Astrocyte (in vitro differentiated cells and primary cell): Measurements from ENCODE around the gene PNLIP. TPM values are rescaled to one million over a fixed set of nuclear protein-coding genes. Genes with fewer than 3 reads are reported as not detected.
A peak's percentile ranks its signal among the peaks of the same experiment; 100 is the strongest.

Experiments
- DNase-seq: peaks from one replicate; pipeline ENCODE4 v3.0.0-alpha.2; 2010; ENCODE audit warnings: low read depth
- FAIRE-seq: peaks from 2 replicates; lab custom pipeline; 2011; peaks lifted over from hg19 to GRCh38; lab: Jason Lieb, UNC
- H2AFZ ChIP-seq: 2 replicates; pipeline ENCODE4 v1.6.0; 2012; ENCODE audit warnings: low read depth, low read length, inconsistent platforms
- H3K27ac ChIP-seq: 2 replicates; pipeline ENCODE4 v1.5.1; 2011; ENCODE audit warnings: low read depth, low read length, inconsistent platforms
- H3K27me3 ChIP-seq: 2 replicates; pipeline ENCODE4 v1.6.0; 2011; ENCODE audit warnings: low read length, inconsistent platforms; ENCODE audit not compliant: insufficient read depth
- H3K36me3 ChIP-seq: 2 replicates; pipeline ENCODE4 v1.5.1; 2011; ENCODE audit warnings: low read length, inconsistent platforms; ENCODE audit not compliant: insufficient read depth
- H3K4me1 ChIP-seq: 2 replicates; pipeline ENCODE4 v1.5.1; 2011; ENCODE audit warnings: low read length, inconsistent platforms; ENCODE audit not compliant: insufficient read depth
- H3K4me2 ChIP-seq: 2 replicates; pipeline ENCODE4 v1.6.0; 2012; ENCODE audit warnings: low read length, inconsistent platforms
- H3K4me3 ChIP-seq: 2 replicates; pipeline ENCODE4 v1.5.1; 2011; ENCODE audit warnings: low read depth, mild to moderate bottlenecking, low read length, inconsistent platforms; ENCODE audit not compliant: insufficient read depth
- H3K79me2 ChIP-seq: 2 replicates; pipeline ENCODE4 v1.6.0; 2012; ENCODE audit warnings: mild to moderate bottlenecking, low read length, inconsistent platforms; ENCODE audit not compliant: insufficient read depth
- H3K9ac ChIP-seq: 2 replicates; pipeline ENCODE4 v1.6.0; 2012; ENCODE audit warnings: mild to moderate bottlenecking, low read length, inconsistent platforms
- H3K9me3 ChIP-seq: 2 replicates; pipeline ENCODE4 v1.5.1; 2012; ENCODE audit warnings: low read depth, mild to moderate bottlenecking, low read length, inconsistent platforms; ENCODE audit not compliant: insufficient read depth
- H4K20me1 ChIP-seq: 2 replicates; pipeline ENCODE4 v1.6.0; 2012; ENCODE audit warnings: low read length, inconsistent platforms; ENCODE audit not compliant: insufficient read depth
- H3K27ac Mint-ChIP-seq: one replicate; pipeline ENCODE4 v1.8.0; 2021; ENCODE audit warnings: mild to moderate bottlenecking, mixed read lengths; ENCODE audit not compliant: unreplicated experiment
- H3K27me3 Mint-ChIP-seq: one replicate; pipeline ENCODE4 v1.8.0; 2021; ENCODE audit warnings: low read depth, mixed read lengths; ENCODE audit not compliant: unreplicated experiment
- H3K36me3 Mint-ChIP-seq: one replicate; pipeline ENCODE4 v1.8.0; 2021; ENCODE audit warnings: low read depth, mixed read lengths; ENCODE audit not compliant: unreplicated experiment
- H3K4me1 Mint-ChIP-seq: one replicate; pipeline ENCODE4 v1.8.0; 2021; ENCODE audit warnings: low read depth, mixed read lengths; ENCODE audit not compliant: unreplicated experiment
- H3K4me3 Mint-ChIP-seq: one replicate; pipeline ENCODE4 v1.8.0; 2021; ENCODE audit warnings: mild to moderate bottlenecking, moderate library complexity, mixed read lengths; ENCODE audit not compliant: unreplicated experiment
- H3K9me3 Mint-ChIP-seq: one replicate; pipeline ENCODE4 v1.8.0; 2021; ENCODE audit warnings: mild to moderate bottlenecking, mixed read lengths; ENCODE audit not compliant: unreplicated experiment
- CTCF ChIP-seq: IDR thresholded peaks from 2 replicates; pipeline ENCODE4 v1.5.1; 2011; ENCODE audit warnings: low read depth, mild to moderate bottlenecking, inconsistent platforms, low read length, moderate library complexity; ENCODE audit not compliant: insufficient read depth
- EZH2 ChIP-seq: IDR thresholded peaks from 2 replicates; pipeline ENCODE4 v1.6.1; 2012; ENCODE audit warnings: mild to moderate bottlenecking, low read length, inconsistent platforms; ENCODE audit not compliant: insufficient read depth
- total RNA-seq: library from RNA; stranded (reverse); gene quantifications from 2 replicates; pipeline ENCODE4 v1.2.1, GENCODE V29; 2021

PNLIP gene
- total RNA-seq, 1 donor from 2014 or later = not detected

GRCh38 chr10:116606061-116606483 lies 60.3 kb downstream of the PNLIP start:
- TF ChIP-seq CTCF (no peak), EZH2 (no peak)
- no peaks in the 10 kb centered on the region for H3K4me1 Mint-ChIP-seq
- H3K27me3 Mint-ChIP-seq = peaks cover 32% of the 10 kb centered on the region
- Histone ChIP-seq H4K20me1 (no peaks in the 10 kb centered on the region), H3K27me3 (no peaks in the 10 kb centered on the region), H3K27ac (no peak overlapping the region), H3K4me3 (no peak overlapping the region), H3K36me3 (no peaks in the 10 kb centered on the region), H3K4me1 (no peaks in the 10 kb centered on the region), H3K4me2 (no peak overlapping the region), H2AFZ (no peak overlapping the region), H3K9me3 (no peaks in the 10 kb centered on the region), H3K9ac (no peak overlapping the region), H3K79me2 (no peaks in the 10 kb centered on the region)
- H3K4me3 Mint-ChIP-seq = no peak overlapping the region
- FAIRE-seq (no peak), DNase-seq (no peak)
- no peaks in the 10 kb centered on the region for H3K36me3 Mint-ChIP-seq
- no peak overlapping the region for H3K27ac Mint-ChIP-seq
- H3K9me3 Mint-ChIP-seq = peaks cover 5% of the 10 kb centered on the region

GRCh38 chr10:116607336-116607735 lies 61.6 kb downstream of the PNLIP start:
- Histone ChIP-seq H2AFZ (no peak overlapping the region), H3K4me2 (no peak overlapping the region), H3K9me3 (no peaks in the 10 kb centered on the region), H4K20me1 (no peaks in the 10 kb centered on the region), H3K9ac (no peak overlapping the region), H3K27me3 (no peaks in the 10 kb centered on the region), H3K4me3 (no peak overlapping the region), H3K27ac (no peak overlapping the region), H3K79me2 (no peaks in the 10 kb centered on the region), H3K4me1 (no peaks in the 10 kb centered on the region), H3K36me3 (no peaks in the 10 kb centered on the region)
- DNase-seq = no peak
- no peak for TF ChIP-seq EZH2
- TF ChIP-seq CTCF = no peak
- Mint-ChIP-seq H3K27ac (no peak overlapping the region), H3K4me1 (no peaks in the 10 kb centered on the region), H3K27me3 (peaks cover 28% of the 10 kb centered on the region), H3K36me3 (no peaks in the 10 kb centered on the region), H3K4me3 (no peak overlapping the region), H3K9me3 (peaks cover 5% of the 10 kb centered on the region)
- FAIRE-seq = no peak

GRCh38 chr10:116608686-116609594 lies 63.2 kb downstream of the PNLIP start:
- peak overlapping the region; percentile 57 for H3K4me3 Mint-ChIP-seq

More at GRCh38 chr10:116608686-116609594, 63.2 kb downstream of the PNLIP start:
- Mint-ChIP-seq H3K4me1 (no peaks in the 10 kb centered on the region), H3K27me3 (peaks cover 32% of the 10 kb centered on the region), H3K36me3 (no peaks in the 10 kb centered on the region), H3K9me3 (peaks cover 5% of the 10 kb centered on the region), H3K27ac (no peak overlapping the region)
- H3K9ac ChIP-seq = no peak overlapping the region
- H3K4me3 ChIP-seq = no peak overlapping the region
- no peak overlapping the region for H3K27ac ChIP-seq
- peak overlapping the region; percentile 52 for H2AFZ ChIP-seq
- DNase-seq = no peak
- H3K79me2 ChIP-seq = no peaks in the 10 kb centered on the region
- no peak for TF ChIP-seq EZH2
- TF ChIP-seq CTCF = no peak
- no peaks in the 10 kb centered on the region for H3K4me1 ChIP-seq
- H3K27me3 ChIP-seq = no peaks in the 10 kb centered on the region
- no peak for FAIRE-seq
- no peaks in the 10 kb centered on the region for H3K36me3 ChIP-seq
- no peaks in the 10 kb centered on the region for H4K20me1 ChIP-seq
- peak overlapping the region; percentile 74 for H3K4me2 ChIP-seq
- H3K9me3 ChIP-seq = no peaks in the 10 kb centered on the region
